Islet precursor cell (in vitro differentiated cells): ENCODE data around the gene RERE.

Source experiments
- DNase-seq: peaks from one replicate; pipeline ENCODE4 v3.0.0-alpha.2; 2018

The RERE gene

DNA sequence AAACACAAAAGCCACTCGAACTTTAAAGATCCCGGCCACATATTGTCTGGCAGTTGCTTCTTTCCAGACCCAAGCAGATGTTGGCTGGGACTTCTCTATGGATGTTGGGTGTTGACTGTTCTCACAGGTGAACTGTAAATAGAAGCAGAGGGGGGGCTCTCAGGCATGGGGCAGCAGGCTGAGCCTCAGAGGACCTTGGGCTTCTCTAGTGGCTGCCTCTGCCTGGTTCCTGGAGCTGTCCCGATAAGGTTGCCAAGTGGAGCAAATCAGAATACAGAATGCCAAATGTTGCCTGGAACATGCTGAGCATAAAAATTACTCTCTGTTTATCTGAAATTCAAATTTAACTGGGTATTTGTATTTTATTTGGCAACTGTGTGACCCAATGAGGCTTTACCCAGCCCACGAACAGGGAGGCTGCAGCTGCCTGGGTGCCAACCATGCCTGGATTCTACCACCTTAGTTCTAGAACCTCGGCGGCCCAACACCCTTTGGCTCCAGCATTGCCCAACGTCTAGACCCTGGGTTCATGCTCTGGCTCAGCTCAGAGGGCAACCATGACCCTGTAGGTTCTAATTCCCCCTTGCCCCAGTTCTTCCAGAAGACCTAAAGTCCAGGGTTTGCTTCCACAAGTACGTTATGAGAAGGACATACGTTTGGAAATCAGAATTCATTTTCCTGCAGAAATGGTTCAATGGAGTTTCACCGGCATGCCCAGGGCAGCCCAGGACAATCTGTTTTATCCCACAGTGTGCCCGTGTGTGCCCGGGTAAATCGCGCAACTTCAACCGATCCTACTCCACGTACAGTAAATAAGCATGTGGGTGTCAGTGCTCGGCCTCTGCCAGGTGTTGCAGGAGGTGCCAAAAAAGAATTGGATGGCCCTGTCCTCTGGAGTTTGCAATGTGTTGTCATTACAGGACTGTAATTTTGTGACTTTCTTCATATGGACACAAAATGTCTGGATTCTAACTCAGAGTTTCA is 504.9 kb downstream of the RERE start:
- no peak for DNase-seq

- no peak for DNase-seq
Observed at GRCh38 chr1:8311068-8311718, 506.2 kb downstream of the RERE start.

GRCh38 chr1:8307628-8308027 is 509.8 kb downstream of the RERE start:
- no peak for DNase-seq

DNA sequence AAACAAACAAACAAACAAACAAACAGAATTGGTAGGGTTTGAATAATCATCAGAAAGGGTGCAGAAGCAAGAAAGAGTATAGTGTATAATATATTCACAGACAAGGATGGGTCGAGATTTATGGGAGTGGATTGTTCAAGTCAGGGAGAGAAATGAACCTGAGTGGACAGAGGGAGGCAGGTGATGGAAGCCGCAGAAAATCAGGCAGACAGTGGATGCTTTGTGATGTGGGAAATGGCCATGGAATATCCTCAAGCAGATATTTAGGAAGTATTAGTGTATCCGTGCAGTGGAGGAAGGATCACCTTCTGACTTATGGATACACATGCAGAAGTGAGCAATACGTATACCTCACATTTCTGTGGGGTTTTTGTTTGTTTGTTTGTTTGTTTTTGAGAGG is 513.6 kb downstream of the RERE start:
- no peak for DNase-seq

DNA sequence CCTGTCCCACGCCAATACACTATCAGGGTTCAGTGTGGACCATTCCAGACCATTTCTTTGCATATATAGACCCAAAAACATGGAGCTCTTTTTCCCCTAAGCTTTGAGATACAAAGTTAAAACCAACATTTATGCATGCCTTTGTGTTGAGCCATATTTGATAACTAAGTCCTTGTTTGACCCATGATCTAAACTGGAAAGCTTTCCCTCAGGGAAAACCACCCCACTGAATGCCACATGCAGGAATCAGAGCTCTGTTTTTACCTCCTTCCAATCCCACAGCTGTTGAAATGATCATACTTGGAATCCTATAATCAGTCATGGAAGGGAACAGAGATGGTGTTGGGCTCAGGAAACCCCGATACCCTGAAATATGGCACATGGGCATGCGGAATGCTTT is 514.3 kb downstream of the RERE start:
- DNase-seq = no peak
